Measurements from ENCODE around the gene TMEM169. TPM values are rescaled to one million over a fixed set of nuclear protein-coding genes. Genes with fewer than 3 reads are reported as not detected.

Gene TMEM169
- total RNA-seq, 1 donor from 2014 or later: 29.7 TPM

GRCh38 chr2:216104691-216105090 lies 23.0 kb downstream of the TMEM169 start:
- Mint-ChIP-seq H3K9me3 (no peaks in the 10 kb centered on the region), H3K4me1 (peaks cover 40% of the 10 kb centered on the region), H3K4me3 (peak overlapping the region; percentile 33), H3K27me3 (ENCODE audit: low read depth) (peaks cover 4% of the 10 kb centered on the region), H3K36me3 (ENCODE audit: low read depth) (peaks cover 27% of the 10 kb centered on the region), H3K27ac (ENCODE audit: unreplicated experiment) (peak overlapping the region; percentile 51)
- no peak for DNase-seq (ENCODE audit: low read depth, low spot score)
- no peak for TF ChIP-seq CTCF (conservative IDR thresholded peaks at IDR 0.05)

GRCh38 chr2:216107320-216107719 lies 25.6 kb downstream of the TMEM169 start:
- no peaks in the 10 kb centered on the region for H3K9me3 Mint-ChIP-seq
- H3K36me3 Mint-ChIP-seq (ENCODE audit: low read depth): peaks cover 21% of the 10 kb centered on the region
- H3K4me1 Mint-ChIP-seq: peaks cover 62% of the 10 kb centered on the region
- no peak for DNase-seq (ENCODE audit: low read depth, low spot score)
- peaks cover 4% of the 10 kb centered on the region for H3K27me3 Mint-ChIP-seq (ENCODE audit: low read depth)
- no peak for TF ChIP-seq CTCF (conservative IDR thresholded peaks at IDR 0.05)
- peak overlapping the region; percentile 99 for H3K4me3 Mint-ChIP-seq
- peak overlapping the region; percentile 94 for H3K27ac Mint-ChIP-seq (ENCODE audit: unreplicated experiment)

- H3K4me1 Mint-ChIP-seq: peaks cover 66% of the 10 kb centered on the region
- DNase-seq (ENCODE audit: low read depth, low spot score): peak; percentile 47
- peak overlapping the region; percentile 94 for H3K27ac Mint-ChIP-seq (ENCODE audit: unreplicated experiment)
- H3K9me3 Mint-ChIP-seq: no peaks in the 10 kb centered on the region
- TF ChIP-seq CTCF (conservative IDR thresholded peaks at IDR 0.05): no peak
- peaks cover 20% of the 10 kb centered on the region for H3K36me3 Mint-ChIP-seq (ENCODE audit: low read depth)
- H3K27me3 Mint-ChIP-seq (ENCODE audit: low read depth): peaks cover 4% of the 10 kb centered on the region
- peak overlapping the region; percentile 99 for H3K4me3 Mint-ChIP-seq
Measured at GRCh38 chr2:216107760-216108159, 26.0 kb downstream of the TMEM169 start.

- Mint-ChIP-seq H3K4me1 (peaks cover 73% of the 10 kb centered on the region), H3K4me3 (peak overlapping the region; percentile 99), H3K27ac (ENCODE audit: unreplicated experiment) (peak overlapping the region; percentile 88), H3K27me3 (ENCODE audit: low read depth) (peaks cover 4% of the 10 kb centered on the region), H3K9me3 (no peaks in the 10 kb centered on the region), H3K36me3 (ENCODE audit: low read depth) (peaks cover 16% of the 10 kb centered on the region)
- peak; percentile 12 for DNase-seq (ENCODE audit: low read depth, low spot score)
- no peak for TF ChIP-seq CTCF (conservative IDR thresholded peaks at IDR 0.05)
Measured at GRCh38 chr2:216108310-216108966, 26.7 kb downstream of the TMEM169 start.

GRCh38 chr2:216108967-216109921 lies 27.5 kb downstream of the TMEM169 start, which contains the start of gene XRCC5:
TSS of gene XRCC5 (plus strand) at chr2:216109348. CDS start at chr2:216109437, 89 bp downstream.
- TF ChIP-seq CTCF (conservative IDR thresholded peaks at IDR 0.05): no peak
- Mint-ChIP-seq H3K27ac (ENCODE audit: unreplicated experiment) (peak within 1 kb of the TSS; percentile 99), H3K9me3 (no peaks in the 10 kb centered on the region), H3K4me1 (peaks cover 79% of the 10 kb centered on the region), H3K27me3 (ENCODE audit: low read depth) (peaks cover 4% of the 10 kb centered on the region), H3K4me3 (peak within 1 kb of the TSS; percentile 99), H3K36me3 (ENCODE audit: low read depth) (peaks cover 14% of the 10 kb centered on the region)
- peak; percentile 97 for DNase-seq (ENCODE audit: low read depth, low spot score)

All from neural crest cell (in vitro differentiated cells).